HG03196 (cell line): Measurements from ENCODE around the gene SLC4A7.
"Not testable (repeated sequence)": the region's sequence is repeated elsewhere in the genome, so short reads cannot be mapped to it uniquely, and the experiment has no call there.

Experiments used
- ATAC-seq: cut with Tn5 transposase; IDR thresholded peaks from one replicate; pipeline ENCODE4 v1.9.1; 2021; ENCODE audit not compliant: unreplicated experiment

SLC4A7 gene

DNA sequence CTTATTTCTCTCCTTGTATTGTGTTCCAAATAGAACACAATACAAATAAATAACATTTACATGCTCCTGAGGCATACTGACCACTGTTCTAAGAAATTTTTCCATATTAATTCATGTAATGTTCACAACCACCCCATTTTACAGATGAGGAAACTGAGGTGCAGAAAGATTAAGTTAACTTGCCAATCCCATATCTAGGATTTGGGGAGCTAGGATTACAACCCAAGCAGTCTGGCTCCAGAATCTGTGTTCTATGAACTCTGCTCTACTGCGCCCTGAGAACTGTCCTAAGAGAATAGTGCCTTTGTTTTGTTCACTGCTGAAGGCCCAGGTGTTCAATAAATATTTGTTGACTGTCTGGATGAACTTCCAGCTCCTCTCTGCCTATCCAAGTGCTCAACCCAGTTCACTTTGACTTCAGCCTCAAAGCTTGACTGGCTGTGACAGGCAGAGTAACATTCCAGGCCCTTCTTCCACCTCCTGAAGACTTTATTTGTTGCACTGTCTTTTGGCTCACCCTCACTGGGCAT lies 118.1 kb downstream of the SLC4A7 start:
- no peak for ATAC-seq

DNA sequence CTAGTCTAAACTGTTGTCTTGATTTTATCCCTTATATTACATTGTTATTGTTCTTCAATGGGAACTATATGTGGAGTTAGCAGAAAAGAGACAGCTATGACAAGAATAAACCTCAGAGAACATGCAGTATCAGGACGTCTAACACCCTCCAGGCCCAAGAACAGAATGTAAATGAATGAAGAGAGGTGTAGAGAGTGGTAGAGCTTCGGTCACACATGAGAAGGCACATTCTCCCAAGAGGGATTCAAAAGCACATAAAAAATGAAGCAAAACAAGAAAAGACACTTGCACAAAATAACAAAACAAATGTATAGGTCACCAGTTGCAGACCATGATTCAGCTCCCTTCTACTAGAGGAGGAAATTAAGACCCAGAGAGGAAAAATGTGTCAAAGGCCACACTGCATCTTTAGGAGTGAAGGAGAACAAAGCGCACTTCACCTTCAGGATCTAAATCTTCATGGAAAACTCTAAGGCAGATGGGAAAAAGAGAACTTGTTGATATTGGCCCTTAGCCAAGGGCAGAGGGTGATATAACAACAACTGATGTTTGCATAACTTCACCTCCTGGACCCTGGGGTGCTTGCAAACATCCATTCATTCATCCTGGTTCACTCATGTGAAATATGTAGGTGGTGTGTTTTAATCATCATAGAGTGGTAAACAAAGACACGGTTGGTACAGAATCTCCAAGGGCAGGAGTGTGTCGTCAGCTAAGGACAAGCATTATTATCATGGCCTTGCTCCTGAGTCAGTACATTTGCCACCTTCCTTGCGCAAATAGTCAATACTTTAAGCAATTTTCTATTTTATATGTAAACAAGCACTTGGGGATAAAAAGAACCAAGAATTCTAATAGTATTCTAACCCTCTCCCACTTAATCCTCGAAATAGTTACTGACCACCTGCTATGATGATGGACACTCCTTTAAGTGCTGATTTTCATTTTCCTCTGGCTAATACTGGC lies 123.8 kb downstream of the SLC4A7 start:
- peak; percentile 65 for ATAC-seq

GRCh38 chr3:27358372-27358771 lies 125.8 kb downstream of the SLC4A7 start:
- ATAC-seq, result no peak

- ATAC-seq, result peak; percentile 80
Observed at GRCh38 chr3:27357665-27358258, 126.4 kb downstream of the SLC4A7 start.

DNA sequence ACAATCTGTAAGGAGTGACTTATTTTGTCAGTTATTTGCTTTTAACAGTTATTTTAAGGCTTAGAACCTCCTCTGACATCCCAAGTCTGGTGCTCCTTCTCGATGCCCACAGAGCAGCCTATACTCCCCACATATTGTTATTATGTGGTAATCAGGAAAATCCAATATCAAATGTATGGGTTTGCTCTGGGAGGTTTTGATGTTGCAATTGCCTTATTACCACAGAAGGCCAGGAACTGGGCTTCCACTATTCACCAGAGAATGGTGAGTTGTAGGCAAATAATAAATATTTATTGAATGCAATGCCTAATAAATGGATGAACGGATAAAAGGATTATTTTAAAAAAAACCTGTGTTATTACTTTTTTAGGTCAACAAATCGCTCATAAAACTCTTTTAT lies 127.2 kb downstream of the SLC4A7 start:
- ATAC-seq, result no peak

- no peak for ATAC-seq
Observed at GRCh38 chr3:27354588-27355203, 129.5 kb downstream of the SLC4A7 start.

DNA sequence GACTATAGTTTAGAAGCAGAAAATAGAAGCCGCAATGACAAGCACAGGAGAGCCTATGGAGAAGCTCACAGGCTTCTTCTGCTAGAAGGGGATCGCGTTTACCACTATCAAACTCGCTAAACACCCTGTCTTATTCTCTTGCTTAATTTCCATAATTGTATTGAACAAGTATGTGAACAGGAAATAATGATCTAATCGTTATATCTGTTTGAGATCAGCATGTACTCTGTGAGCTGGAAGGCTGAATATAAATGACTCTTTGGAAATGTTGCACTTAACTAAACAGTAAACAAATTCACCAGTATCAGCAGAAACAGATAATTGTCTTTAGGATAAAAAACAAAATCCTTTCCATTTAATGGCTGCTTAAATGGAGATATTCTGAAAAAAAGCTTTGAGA lies 130.0 kb downstream of the SLC4A7 start:
- ATAC-seq, result no peak

DNA sequence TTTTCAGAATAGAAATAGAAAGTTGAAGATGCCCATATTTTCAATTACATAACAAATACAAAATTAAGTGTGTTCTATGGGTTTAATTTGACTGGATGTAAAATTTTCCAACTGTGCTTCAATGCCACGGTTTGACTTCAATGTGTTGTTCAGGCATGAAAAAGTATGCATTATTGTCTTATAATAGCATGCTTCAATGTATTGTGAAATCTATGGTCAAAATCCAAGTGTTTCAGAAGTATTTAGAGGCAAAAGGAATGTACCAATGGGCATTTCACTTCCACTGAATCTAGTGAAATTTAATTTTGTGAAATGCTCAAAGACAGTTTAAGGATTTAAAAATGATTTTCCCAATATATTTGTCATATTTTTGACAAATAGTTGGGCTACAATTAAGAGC lies 131.0 kb downstream of the SLC4A7 start:
- ATAC-seq, result no peak

DNA sequence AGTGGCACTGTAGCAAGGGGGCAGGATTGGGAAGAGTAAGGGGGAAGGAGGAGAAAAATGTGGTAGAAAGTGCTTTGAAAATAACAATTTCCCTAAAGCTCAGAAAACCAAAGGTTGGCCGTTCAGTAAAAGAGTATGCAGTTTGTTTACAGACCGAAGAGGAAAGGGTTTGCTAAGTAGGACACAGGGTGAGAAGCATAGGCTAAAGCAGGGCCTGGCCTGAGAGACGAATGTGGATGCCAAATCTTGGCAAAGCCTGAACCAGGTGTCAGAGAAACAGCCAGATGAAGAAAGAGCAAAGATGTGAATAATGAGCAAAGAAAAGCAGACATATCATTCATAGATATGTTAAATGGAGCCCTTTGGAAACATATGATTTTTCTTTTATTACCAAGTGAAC lies 132.1 kb downstream of the SLC4A7 start:
- ATAC-seq, result no peak

GRCh38 chr3:27349832-27350231 lies 134.4 kb downstream of the SLC4A7 start:
- no peak for ATAC-seq

GRCh38 chr3:27345959-27346865 lies 138.0 kb downstream of the SLC4A7 start:
- no peak for ATAC-seq

GRCh38 chr3:27345493-27345892 lies 138.7 kb downstream of the SLC4A7 start:
- no peak for ATAC-seq

- ATAC-seq, result no peak
Observed at GRCh38 chr3:27345045-27345444, 139.1 kb downstream of the SLC4A7 start.

DNA sequence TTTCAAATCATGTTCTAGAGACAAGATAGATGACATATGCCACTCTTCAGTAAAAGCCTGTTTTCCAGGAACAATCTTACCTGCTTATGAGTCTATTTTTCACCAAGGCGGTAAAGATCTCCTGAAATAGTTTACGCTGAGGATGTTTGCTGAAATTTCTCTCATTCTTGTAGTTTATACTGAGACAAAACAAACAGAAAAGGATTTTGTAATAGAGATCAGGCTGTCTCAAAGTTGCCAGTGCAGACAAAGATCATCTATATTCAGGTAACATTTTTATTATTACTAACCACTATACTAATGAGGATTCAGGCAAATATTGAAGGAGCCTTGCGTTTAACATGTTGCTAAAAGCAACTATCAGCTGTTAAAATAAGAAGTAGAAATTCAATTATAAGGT lies 140.0 kb downstream of the SLC4A7 start:
- ATAC-seq, result no peak

DNA sequence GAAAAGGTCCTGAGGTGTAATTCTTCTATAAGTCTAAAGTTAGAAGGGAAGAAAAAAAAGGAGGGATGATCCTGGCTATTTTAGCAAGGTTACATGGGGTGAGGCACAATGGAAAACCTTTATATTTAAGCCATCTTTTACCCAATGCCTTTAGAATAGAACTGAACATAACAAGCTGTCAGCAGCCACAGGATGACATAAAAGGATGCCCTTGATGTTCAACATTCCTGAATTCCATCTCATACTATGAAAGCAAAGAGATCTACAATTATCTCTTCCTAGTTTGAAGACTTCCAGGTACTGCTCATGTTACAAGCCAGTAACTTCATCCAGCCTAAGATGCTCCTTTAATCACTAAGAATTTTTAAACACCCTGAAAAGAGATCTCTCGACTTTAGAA lies 141.9 kb downstream of the SLC4A7 start:
- ATAC-seq, result no peak

DNA sequence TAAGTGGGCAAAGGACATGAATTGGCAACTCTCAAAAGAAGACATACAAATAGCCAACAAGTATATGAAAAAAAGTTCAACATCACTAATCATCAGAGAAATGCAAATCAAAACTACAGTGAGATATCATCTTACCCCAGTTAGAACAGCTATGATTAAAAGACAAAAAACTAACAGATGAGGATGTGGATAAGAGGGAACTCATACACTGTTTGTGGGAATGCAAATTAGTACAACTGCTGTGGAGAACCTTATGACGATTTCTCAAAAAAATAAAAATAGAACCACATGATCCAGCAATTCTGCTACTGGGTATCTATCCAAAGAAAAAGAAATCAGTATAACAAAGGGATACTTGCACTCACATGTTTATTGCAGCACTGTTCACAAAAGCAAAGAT lies 143.7 kb downstream of the SLC4A7 start:
- peak; percentile 85 for ATAC-seq

GRCh38 chr3:27335571-27335970 lies 148.6 kb downstream of the SLC4A7 start:
- no peak for ATAC-seq

DNA sequence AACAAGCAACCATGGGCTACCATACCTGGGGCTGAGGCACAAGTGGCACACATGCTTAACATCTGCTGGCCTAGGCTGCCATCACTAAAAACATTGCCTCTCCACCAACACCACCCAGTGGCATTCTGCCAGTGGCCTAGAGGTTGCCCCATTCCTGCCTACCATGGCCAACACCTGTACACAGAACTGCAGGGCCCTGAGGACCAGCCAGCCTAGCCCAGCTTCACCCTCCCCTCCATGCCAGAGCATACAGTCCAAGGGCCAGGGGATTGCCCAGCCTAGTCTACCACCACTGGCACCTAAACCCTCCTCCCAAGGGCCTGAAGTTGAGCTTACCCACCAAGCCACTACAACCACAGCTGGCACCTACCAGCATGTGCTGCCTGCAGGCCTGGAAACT lies 150.3 kb downstream of the SLC4A7 start:
- no peak for ATAC-seq

DNA sequence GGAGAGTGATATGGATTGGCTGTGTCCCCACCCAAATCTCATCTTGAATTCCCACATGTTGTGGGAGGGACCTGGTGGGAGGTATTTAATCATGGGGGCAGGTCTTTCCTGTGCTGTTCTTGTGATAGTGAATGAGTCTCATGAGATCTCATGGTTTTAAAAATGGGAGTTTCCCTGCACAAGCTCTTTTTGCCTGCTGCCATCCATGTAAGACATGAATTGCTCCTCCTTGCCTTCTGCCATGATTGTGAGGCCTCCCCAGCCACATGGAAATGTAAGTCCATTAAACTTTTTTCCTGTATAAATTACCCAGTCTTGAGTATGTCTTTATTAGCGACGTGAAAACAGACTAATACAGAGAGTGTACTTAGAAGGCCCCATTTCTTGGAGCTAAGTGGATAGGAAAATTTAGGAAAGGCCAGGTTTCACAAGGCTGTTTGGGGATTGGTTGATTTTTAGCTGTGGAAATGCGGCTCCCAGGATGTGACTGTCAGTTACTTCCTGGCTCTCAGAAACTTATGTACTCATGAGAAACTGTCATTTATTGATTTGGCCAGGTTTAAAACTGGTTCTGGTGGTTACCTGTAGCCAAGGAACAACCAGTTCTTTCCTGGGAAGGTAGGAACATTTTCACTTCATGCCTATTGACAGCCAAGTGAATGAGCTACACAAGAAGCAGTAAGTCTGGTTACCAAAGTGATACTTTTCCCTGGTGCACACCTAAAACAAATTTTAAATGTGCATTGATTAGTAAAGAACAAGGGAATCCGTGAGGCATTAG lies 155.0 kb downstream of the SLC4A7 start:
- ATAC-seq, result not testable (repeated sequence)
